Measurements from ENCODE around the gene KLHL11.

- TF ChIP-seq EZH2phosphoT487 (IDR thresholded peaks at IDR 0.05; ENCODE audit: insufficient read depth, low read depth) (no peak), EZH2 (IDR thresholded peaks at IDR 0.05; ENCODE audit: insufficient read depth, poor library complexity, severe bottlenecking) (no peak)
Observed at GRCh38 chr17:41823580-41823979, 41.6 kb downstream of the KLHL11 start.
